Spleen (tissue), 11 donors: ENCODE results near the gene PDXDC1. TPM values are rescaled to one million over a fixed set of nuclear protein-coding genes. Genes with fewer than 3 reads are reported as not detected.
A peak's percentile ranks its signal among the peaks of the same experiment; 100 is the strongest.
"Not testable (repeated sequence)": the region's sequence is repeated elsewhere in the genome, so short reads cannot be mapped to it uniquely, and the experiment has no call there.

Source experiments
- DNase-seq: peaks from one replicate; pipeline ENCODE4 v3.0.0-alpha.2; 2020
- H3K27ac ChIP-seq, 8 donors: fragments of 200-600 bp; sonication (generic) in 7 of 8; 1 replicate in 4 of 8; 2 replicates in 4 of 8; pipeline versions ENCODE4 v1.5.0 to v1.8.0; 2016 to 2021; ENCODE audit warnings: inconsistent platforms in 4 of 8, mild to moderate bottlenecking in 4 of 8, moderate library complexity in 1 of 8
- H3K27me3 ChIP-seq, 7 donors: fragments of 200-600 bp; sonication (generic) in 6 of 7; replicated peaks in 1 of 7; 1 replicate in 4 of 7; 2 replicates in 3 of 7; pipeline versions ENCODE4 v1.5.0 to v1.8.0; 2016 to 2021; ENCODE audit warnings: inconsistent platforms in 3 of 7, mild to moderate bottlenecking in 1 of 7
- H3K36me3 ChIP-seq, 6 donors: fragments of 200-600 bp; sonication (generic) in 5 of 6; 1 replicate in 4 of 6; 2 replicates in 2 of 6; pipeline versions ENCODE4 v1.5.0 to v1.8.0; 2016 to 2021; ENCODE audit warnings: inconsistent platforms in 2 of 6
- H3K4me1 ChIP-seq, 6 donors: fragments of 200-600 bp; sonication (generic) in 5 of 6; 1 replicate in 3 of 6; 2 replicates in 3 of 6; pipeline versions ENCODE4 v1.5.0 to v1.8.0; 2016 to 2021; ENCODE audit warnings: inconsistent platforms in 3 of 6
- H3K4me3 ChIP-seq, 8 donors: fragments of 200-600 bp; sonication (generic) in 7 of 8; 1 replicate in 4 of 8; 2 replicates in 4 of 8; pipeline versions ENCODE4 v1.5.0 to v1.8.0; 2016 to 2021; ENCODE audit warnings: inconsistent platforms in 4 of 8, mild to moderate bottlenecking in 4 of 8, moderate library complexity in 2 of 8
- H3K9me3 ChIP-seq, 8 donors: fragments of 200-600 bp; sonication (generic) in 7 of 8; 1 replicate in 4 of 8; 2 replicates in 4 of 8; pipeline versions ENCODE4 v1.5.0 to v1.8.0; 2016 to 2021; ENCODE audit warnings: inconsistent platforms in 4 of 8
- POLR2A ChIP-seq, 3 donors: fragments of 450-650 bp; IDR thresholded peaks; one replicate each; pipeline ENCODE4 v1.5.1; 2017; ENCODE audit warnings: antibody characterized with exemption in 3 of 3, mild to moderate bottlenecking in 1 of 3
- POLR2AphosphoS5 ChIP-seq, 3 donors: sonication (generic); formaldehyde crosslinking; IDR thresholded peaks; one replicate each; pipeline ENCODE4 v1.5.1; 2017; ENCODE audit warnings: antibody characterized with exemption in 3 of 3
- WGBS, 5 donors: extraction: QIAGEN DNeasy Blood & Tissue Kit in 3 of 5; methylation state at CpG; one replicate each; pipeline versions ENCODE4 v1.1.5 to v1.1.7; 2013 to 2018; 5-methylcytosine and 5-hydroxymethylcytosine counted together
- intact Hi-C: fragments of 100-400 bp; cut with DNase I; formaldehyde crosslinking; loops from one replicate; pipeline ENCODE4 v1.15.0; 2023; ENCODE audit warnings: low total_unique reads
- polyA plus RNA-seq, 3 donors: library from polyadenylated mRNA; stranded (reverse); fragments of 200-250 nt; gene quantifications; one replicate each; pipeline ENCODE4 v1.2.1, GENCODE V29; 2013
- total RNA-seq, 7 donors: library from RNA; depleted of rRNA in 3 of 7; stranded (reverse); fragments of >200 nt in 3 of 7; fragmentation: NEBNext Ultra II Directional in 4 of 7; extraction: Animal tissue kit (Norgen Biotek cat#: 25700) in 4 of 7; gene quantifications; one replicate each; pipeline versions ENCODE4 v1.1.0 to v1.2.1, GENCODE V29; 2016 to 2021
- TF ChIP-seq, protein P1 (sequence below), 11 experiments: fragments of 200-600 bp in 7 of 11; fragments of 450-650 bp in 4 of 11; sonication (generic) in 4 of 11; IDR thresholded peaks in 8 of 11; conservative IDR thresholded peaks in 3 of 11; 1 replicate in 7 of 11; 2 replicates in 4 of 11; pipeline versions ENCODE4 v1.4.0 to v1.8.0; 2016 to 2021; ENCODE audit warnings: antibody characterized with exemption in 11 of 11, inconsistent platforms in 4 of 11, mild to moderate bottlenecking in 1 of 11
- donor health status: healthy with polysubstance abuse.
- donor health status: DM: no; HTN: no; CAD: no; lungs with moderate emphysema.
- donor health status: DM: no; HTN: no; CAD: no.
- donor health status: Bipolar disorder and iron deficiency.
- donor health status: healthy.
- donor health status: DM: no; HTN: no; CAD: no.
- donor health status: DM: yes; HTN: yes; CAD: no.

Gene PDXDC1
- total and polyA plus RNA-seq, 10 donors: 17.7 to 80.7 (median 62.8) TPM

DNA sequence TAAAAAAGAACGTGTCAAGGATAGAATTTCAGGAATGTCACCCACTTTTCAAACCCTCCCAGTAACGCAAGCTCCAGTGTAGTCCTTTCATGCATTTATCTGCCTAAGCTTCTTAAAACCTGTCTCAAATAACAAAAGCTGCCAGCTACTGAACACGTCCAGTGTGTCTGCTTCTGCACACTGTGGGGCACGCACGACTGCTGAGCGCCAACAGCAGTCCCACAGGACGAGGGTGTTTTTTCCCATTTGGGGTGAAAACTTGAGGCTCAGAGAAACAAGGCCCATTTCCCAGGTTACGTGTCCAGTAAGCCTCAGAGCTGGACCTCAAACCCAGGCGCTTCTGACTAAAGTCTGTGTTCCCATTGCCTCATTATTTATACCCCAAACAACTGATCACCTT is 63.9 kb downstream of the PDXDC1 start:
- WGBS, 5 donors: 92 to 96% (median 94%) methylated on average over 9 of the region's 9 CpGs
- Histone ChIP-seq H3K27ac (no peak overlapping the region), H3K27me3 (no peaks in the 10 kb centered on the region), H3K4me3 (no peak overlapping the region), H3K36me3 (peaks cover 0 to 91% (median 72%) of the 10 kb centered on the region in 6 donors), H3K9me3 (no peaks in the 10 kb centered on the region), H3K4me1 (peaks cover 0 to 40% (median 23%) of the 10 kb centered on the region in 6 donors)
- intact Hi-C loops: no loop called here
- no peak for DNase-seq
- TF ChIP-seq POLR2A (IDR thresholded peaks at IDR 0.05) (no peak), POLR2AphosphoS5 (IDR thresholded peaks at IDR 0.05) (no peak)
- TF ChIP-seq, protein P1, sequence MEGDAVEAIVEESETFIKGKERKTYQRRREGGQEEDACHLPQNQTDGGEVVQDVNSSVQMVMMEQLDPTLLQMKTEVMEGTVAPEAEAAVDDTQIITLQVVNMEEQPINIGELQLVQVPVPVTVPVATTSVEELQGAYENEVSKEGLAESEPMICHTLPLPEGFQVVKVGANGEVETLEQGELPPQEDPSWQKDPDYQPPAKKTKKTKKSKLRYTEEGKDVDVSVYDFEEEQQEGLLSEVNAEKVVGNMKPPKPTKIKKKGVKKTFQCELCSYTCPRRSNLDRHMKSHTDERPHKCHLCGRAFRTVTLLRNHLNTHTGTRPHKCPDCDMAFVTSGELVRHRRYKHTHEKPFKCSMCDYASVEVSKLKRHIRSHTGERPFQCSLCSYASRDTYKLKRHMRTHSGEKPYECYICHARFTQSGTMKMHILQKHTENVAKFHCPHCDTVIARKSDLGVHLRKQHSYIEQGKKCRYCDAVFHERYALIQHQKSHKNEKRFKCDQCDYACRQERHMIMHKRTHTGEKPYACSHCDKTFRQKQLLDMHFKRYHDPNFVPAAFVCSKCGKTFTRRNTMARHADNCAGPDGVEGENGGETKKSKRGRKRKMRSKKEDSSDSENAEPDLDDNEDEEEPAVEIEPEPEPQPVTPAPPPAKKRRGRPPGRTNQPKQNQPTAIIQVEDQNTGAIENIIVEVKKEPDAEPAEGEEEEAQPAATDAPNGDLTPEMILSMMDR (IDR thresholded peaks at IDR 0.05 in 8 of 11, conservative IDR thresholded peaks at IDR 0.05 in 3 of 11): no peak

DNA sequence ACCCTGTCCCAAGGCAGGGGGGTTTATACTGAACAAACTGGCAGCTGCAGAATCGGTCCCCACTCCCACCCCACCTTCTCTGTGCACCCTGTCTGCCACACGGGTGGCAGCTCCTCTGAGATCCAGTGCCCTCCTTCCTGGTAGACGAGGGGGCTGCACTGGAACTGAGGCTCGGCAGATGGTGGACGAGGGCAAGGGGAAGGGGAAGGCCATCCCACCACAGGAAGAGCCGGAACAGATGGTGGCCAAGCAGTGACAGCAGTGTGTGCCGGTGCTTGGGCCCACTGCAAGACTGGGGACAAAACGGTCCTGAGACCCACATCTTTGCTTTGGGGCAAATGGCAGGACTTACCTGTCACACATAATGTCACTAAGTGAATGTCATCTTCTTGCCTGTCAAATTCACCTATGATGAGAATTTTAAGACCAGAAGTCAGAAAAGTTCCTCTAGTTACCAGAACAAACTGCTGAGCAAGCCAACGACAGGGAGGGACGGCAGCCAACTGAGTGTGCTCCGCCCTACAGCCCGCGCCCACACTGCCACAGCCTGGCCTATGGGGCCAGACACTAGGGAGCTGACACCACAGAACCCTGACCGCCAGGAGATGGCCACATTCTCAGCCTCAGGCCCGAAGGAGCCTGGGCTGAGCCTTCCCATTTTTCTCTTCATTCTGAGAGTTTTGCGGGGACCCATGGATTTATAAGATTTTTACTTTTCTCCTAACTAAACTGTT is 66.6 kb downstream of the PDXDC1 start:
- H3K36me3 ChIP-seq: peaks cover 0 to 89% (median 56%) of the 10 kb centered on the region in 6 donors
- TF ChIP-seq POLR2A (IDR thresholded peaks at IDR 0.05) (no peak), POLR2AphosphoS5 (IDR thresholded peaks at IDR 0.05) (peak; percentile 71 to 83 (median 82))
- TF ChIP-seq, protein P1 (IDR thresholded peaks at IDR 0.05 in 8 of 11, conservative IDR thresholded peaks at IDR 0.05 in 3 of 11): peak in 2 of 11 experiments; percentile 19 to 23
- H3K4me3 ChIP-seq: no peak overlapping the region
- no peaks in the 10 kb centered on the region for H3K9me3 ChIP-seq
- DNase-seq: peak; percentile 85
- peaks cover 0 to 17% (median 8%) of the 10 kb centered on the region in 6 donors for H3K4me1 ChIP-seq
- peak overlapping the region in 6 of 8 donors; percentile 14 to 66 (median 36) for H3K27ac ChIP-seq
- no peaks in the 10 kb centered on the region for H3K27me3 ChIP-seq
- intact Hi-C loops: no loop called here
- WGBS, 5 donors: 37 to 50% (median 48%) methylated on average over 16 of the region's 16 CpGs

DNA sequence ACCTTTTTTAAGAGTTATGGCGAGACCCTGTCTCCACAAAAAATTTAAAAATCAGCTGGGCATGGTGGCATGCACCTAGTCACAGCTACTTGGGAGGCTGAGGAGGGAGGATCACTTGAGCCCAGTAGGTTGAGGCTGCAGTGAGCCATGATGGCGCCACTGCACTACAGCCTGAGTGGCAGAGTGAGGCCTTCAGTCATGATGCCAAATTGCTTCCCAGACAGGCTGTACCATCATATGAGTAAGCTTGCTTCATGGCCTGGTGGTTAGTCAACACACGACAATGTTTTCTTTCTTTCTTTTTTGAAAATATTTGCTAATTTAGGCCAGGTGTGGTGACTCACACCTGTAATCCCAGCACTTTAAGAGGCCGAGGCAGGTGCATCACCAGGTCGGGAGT is 68.5 kb downstream of the PDXDC1 start:
- no peak for TF ChIP-seq POLR2AphosphoS5 (IDR thresholded peaks at IDR 0.05)
- no peak for TF ChIP-seq POLR2A (IDR thresholded peaks at IDR 0.05)
- TF ChIP-seq, protein P1 (IDR thresholded peaks at IDR 0.05 in 8 of 11, conservative IDR thresholded peaks at IDR 0.05 in 3 of 11): no peak
- peaks cover 0 to 17% (median 8%) of the 10 kb centered on the region in 6 donors for H3K4me1 ChIP-seq
- WGBS, 5 donors: 89 to 97% (median 95%) methylated on average over 5 of the region's 5 CpGs
- H3K27me3 ChIP-seq: no peaks in the 10 kb centered on the region
- H3K9me3 ChIP-seq: no peaks in the 10 kb centered on the region
- DNase-seq: no peak
- no peak overlapping the region for H3K4me3 ChIP-seq
- no peak overlapping the region for H3K27ac ChIP-seq
- intact Hi-C loops: no loop called here
- peaks cover 0 to 86% (median 45%) of the 10 kb centered on the region in 6 donors for H3K36me3 ChIP-seq

DNA sequence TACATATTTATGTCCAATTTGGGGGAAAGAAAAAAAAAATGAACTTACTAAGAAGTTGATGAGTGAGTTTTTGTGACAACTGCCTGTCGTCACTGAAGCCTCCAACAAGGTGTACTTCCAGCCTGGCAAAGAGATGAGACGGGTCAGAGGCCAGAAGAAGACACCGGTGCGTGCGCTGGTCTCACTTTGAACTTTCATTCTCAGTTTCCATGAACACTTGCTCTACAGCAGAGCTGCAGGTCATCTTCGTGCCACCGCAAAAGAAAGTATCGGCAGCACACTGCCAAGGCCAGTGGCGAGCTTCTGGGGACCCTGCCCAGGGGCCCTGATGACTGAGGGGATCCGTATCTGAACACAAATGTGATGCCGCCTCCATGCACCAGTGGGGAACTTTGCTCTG is 69.5 kb downstream of the PDXDC1 start:
- Histone ChIP-seq H3K9me3 (no peaks in the 10 kb centered on the region), H3K4me1 (peaks cover 0 to 17% (median 8%) of the 10 kb centered on the region in 6 donors), H3K4me3 (no peak overlapping the region), H3K27me3 (no peaks in the 10 kb centered on the region), H3K36me3 (peaks cover 0 to 77% (median 35%) of the 10 kb centered on the region in 6 donors), H3K27ac (no peak overlapping the region)
- TF ChIP-seq POLR2AphosphoS5 (IDR thresholded peaks at IDR 0.05): no peak
- TF ChIP-seq POLR2A (IDR thresholded peaks at IDR 0.05): no peak
- TF ChIP-seq, protein P1 (IDR thresholded peaks at IDR 0.05 in 8 of 11, conservative IDR thresholded peaks at IDR 0.05 in 3 of 11): no peak
- no peak for DNase-seq
- intact Hi-C loops: no loop called here
- WGBS, 5 donors: 89 to 93% (median 91%) methylated on average over 11 of the region's 11 CpGs

DNA sequence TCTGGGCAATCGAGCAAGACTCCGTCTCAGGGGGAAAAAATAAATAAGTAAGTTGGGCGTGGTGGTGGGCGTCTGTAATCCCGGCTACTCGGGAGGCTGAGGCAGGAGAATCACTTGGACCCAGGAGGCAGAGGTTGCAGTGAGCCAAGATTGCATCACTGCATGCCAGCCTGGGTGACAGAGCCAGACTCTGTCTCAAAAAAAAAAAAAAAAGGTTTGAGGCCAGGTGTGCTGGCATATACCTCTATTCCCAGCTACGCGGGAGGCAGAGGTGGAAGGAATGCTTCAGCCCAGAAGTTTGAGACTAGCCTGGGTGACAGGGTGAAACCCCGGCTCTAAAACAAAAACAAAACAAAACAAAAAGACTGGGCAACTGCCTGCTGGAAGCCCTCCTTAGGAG is 70.4 kb downstream of the PDXDC1 start:
- DNase-seq, H3K4me3 ChIP-seq, H3K27me3 ChIP-seq, H3K9me3 ChIP-seq, intact Hi-C loops, H3K27ac ChIP-seq: not testable (repeated sequence)
- 93 to 98% (median 94%) methylated on average over 9 of the region's 9 CpGs for WGBS, 5 donors
- Histone ChIP-seq H3K36me3 (peaks cover 0 to 67% (median 26%) of the 10 kb centered on the region in 6 donors), H3K4me1 (peaks cover 0 to 24% (median 9%) of the 10 kb centered on the region in 6 donors)
